GM12874 (cell line): ENCODE measurements around the gene RPS15.

Source experiments
- CTCF ChIP-seq: IDR thresholded peaks from 2 replicates; pipeline ENCODE4 v1.5.1; 2011; ENCODE audit warnings: low read depth, mild to moderate bottlenecking, control low read depth, low read length, moderate library complexity; ENCODE audit not compliant: insufficient read depth

RPS15 gene

DNA sequence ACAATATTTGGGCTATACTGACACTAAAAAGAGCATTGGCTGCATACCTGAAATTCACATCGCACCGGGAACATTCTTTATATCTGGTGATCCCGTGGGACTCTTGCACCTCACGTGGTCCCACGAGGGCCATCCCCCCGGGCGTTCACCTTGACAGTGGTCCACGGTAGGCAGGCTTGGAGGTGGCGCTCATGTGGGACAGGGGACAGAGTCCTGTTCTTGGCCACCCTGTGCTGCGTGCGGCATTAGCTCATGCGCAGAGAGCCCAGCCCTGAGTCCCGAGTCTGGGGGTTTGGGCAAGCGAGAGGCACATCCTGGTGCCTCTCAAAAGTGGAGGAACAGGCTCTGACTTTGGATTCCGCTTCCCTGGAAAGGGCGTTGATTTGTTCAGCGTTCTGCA lies 44.4 kb upstream of the RPS15 start:
- no peak for TF ChIP-seq CTCF

DNA sequence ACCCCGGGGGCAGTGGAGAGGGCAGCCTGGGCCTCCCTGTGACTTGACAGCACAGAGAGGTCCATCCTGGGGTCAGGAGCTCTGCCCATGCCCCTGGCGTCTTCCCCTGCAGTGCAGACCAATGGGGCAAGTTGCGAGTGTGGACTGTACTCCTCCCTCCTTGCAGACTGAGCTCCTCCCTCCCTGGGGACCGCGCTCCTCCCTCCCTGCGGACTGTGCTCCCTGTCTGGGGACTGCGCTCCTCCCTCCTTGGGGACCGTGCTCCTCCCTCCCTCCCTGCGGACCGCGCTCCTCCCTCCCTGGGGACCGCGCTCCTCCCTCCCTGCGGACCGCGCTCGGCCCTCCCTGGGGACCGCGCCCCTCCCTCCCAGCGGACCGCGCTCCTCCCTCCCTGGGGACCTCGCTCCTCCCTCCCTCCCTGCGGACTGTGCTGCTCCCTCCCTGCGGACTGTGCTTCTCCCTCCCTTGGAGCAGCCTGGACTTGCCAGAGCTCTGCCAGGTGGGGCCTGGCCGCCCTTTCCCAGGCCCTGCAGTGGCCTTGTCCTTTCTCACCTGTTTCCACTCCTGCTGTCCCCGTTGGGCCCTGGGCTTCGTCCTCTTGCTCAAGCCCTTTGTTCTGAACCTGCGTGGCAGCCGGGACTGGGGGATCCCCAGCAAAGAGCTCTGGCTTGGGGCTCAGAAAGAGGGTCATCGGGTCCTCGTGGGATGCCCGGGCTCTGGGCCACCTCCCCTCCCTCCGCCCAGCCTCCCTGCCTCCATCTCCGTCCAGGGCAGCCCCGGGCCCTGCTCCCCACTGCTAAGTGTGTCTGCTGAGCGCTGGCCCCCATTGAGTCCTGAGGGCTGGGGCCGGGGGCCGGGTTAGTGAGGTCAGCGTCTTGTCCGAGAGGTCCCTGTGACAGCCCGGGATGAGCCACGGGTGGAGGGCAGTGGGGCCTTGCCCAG lies 43.7 kb upstream of the RPS15 start:
- TF ChIP-seq CTCF = no peak

GRCh38 chr19:1395194-1396018 lies 42.8 kb upstream of the RPS15 start:
- no peak for TF ChIP-seq CTCF

GRCh38 chr19:1396019-1396767 lies 42.0 kb upstream of the RPS15 start:
- no peak for TF ChIP-seq CTCF

DNA sequence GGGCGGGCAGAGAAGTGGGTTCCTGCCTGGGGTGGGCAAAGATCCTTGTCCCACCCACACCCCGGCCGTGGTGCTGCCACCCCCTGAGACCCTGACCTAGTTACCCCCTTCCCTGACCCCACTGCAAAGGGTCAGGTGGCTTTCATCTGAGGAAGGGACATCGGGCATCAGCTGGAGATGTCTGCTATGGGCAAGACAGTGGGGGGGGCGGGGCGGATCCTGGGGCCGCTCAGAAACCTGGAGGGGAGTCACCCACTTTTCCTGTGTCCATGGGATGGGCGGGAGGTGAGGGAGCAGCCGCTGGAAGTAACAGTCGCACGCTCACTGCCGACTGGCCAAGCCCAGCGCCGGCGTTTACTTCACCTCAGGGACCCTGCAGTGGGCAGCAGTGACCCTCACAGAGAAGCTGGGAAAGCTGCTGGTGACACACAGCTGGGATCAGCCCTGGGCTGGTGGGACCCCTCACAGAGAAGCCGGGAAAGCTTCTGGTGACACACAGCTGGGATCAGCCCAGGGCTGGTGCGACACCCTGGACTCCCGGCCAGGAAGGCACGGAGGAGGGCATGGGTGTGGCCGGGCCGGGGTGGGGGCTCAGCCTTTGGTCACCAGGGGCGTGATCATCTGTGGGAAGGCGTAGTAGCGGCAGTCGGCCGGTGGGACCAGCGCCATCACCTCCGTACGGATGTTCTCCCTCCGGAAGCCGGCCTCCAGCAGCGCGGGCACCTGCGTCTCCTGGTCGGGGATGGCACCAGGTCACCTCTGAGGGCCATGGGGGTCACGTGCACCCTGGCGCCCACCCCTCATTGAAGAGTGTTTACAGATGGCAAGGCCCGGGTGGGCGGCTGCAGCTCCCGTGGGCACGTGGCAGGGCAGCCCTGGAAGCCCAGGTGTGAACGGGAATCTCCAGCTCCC lies 41.2 kb upstream of the RPS15 start:
- TF ChIP-seq CTCF = no peak

DNA sequence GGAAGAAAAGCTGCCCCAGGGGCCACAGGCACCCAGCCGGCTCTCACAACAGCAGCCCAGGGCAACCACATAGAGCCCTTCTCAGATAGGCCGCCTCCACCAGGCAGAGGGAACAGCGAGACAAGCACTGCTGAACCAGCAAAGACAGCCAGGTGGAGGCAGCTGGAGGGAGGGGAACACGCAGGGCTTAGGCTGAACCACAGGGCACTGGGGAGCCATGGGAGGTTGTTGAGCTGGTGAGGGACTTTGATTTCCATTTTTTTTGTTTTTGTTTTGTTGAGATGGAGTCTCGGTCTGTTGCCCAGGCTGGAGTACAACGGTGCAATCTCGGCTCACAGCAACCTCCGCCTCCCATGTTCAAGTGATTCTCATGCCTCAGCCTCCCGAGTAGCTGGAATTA lies 40.4 kb upstream of the RPS15 start:
- no peak for TF ChIP-seq CTCF
